Measurements from ENCODE around the gene TUBE1. TPM values are rescaled to one million over a fixed set of nuclear protein-coding genes. Genes with fewer than 3 reads are reported as not detected.

The TUBE1 gene
- total and polyA plus RNA-seq, 8 donors, result 14.2 to 55.1 (median 44.6) TPM

Other genes starting within 250 kb of the TUBE1 start
- 10 to 100 TPM; 58.8 to 73.8 TPM for gene FYN, start 214.0 kb downstream of the TUBE1 start, total RNA-seq
- 100 to 1,000 TPM; 132 to 165 (median 148) TPM for gene FYN, start 214.0 kb downstream of the TUBE1 start, polyA plus RNA-seq (ENCODE audit: insufficient read length in 6 of 6)
- not detected for gene CCN6, start 33.4 kb downstream of the TUBE1 start, total RNA-seq
- gene CCN6, start 33.4 kb downstream of the TUBE1 start, polyA plus RNA-seq (ENCODE audit: insufficient read length in 6 of 6), result under 1 TPM; 0.21 to 0.55 (median 0.37) TPM
- gene FAM229B, start 109 bp upstream of the TUBE1 start, total RNA-seq, result 10 to 100 TPM; 15.3 to 15.6 TPM
- gene FAM229B, start 109 bp upstream of the TUBE1 start, polyA plus RNA-seq (ENCODE audit: insufficient read length in 6 of 6), result 10 to 100 TPM; 31.8 to 36.5 (median 34.7) TPM
- 100 to 1,000 TPM in 1 of 2 donors, 10 to 100 TPM in 1; 87.5 to 152 TPM for gene LAMA4, start 167.1 kb upstream of the TUBE1 start, total RNA-seq
- 100 to 1,000 TPM; 213 to 258 (median 225) TPM for gene LAMA4, start 167.1 kb upstream of the TUBE1 start, polyA plus RNA-seq (ENCODE audit: insufficient read length in 6 of 6)